GM12878 (cell line): ENCODE results near the gene TGIF2. TPM values are rescaled to one million over a fixed set of nuclear protein-coding genes. Genes with fewer than 3 reads are reported as not detected.

Source experiments
- ATAC-seq: fragments of 200-7000 bp; cut with Tn5 transposase; 3 replicates; pipeline ENCODE4 v1.9.1; 2020; ENCODE audit warnings: mild to moderate bottlenecking, moderate library complexity
- BruUV-seq: library from RNA; stranded (reverse); fragments of 400-500 nt; replicated peaks from 2 replicates; lab custom pipeline; 2021; lab: Mats Ljungman, UMichigan
- CTCF ChIA-PET: fragments of 300-600 bp; sonication (Branson Sonifier 250); formaldehyde crosslinking; extraction: SDS; loops from one replicate; lab custom pipeline; 2021; ENCODE audit warnings: inconsistent platforms; lab: Yijun Ruan, JAX
- POLR2A ChIA-PET: fragments of 350-600 bp; formaldehyde crosslinking; extraction: SDS; loops from one replicate; lab custom pipeline; 2021; ENCODE audit warnings: inconsistent platforms; lab: Charles Lee
- RAD21 ChIA-PET: fragments of 300-600 bp; sonication (Branson Sonifier 250); formaldehyde crosslinking; loops from one replicate; lab custom pipeline; 2023; ENCODE audit warnings: antibody characterized with exemption; ENCODE audit not compliant: unreplicated experiment; lab: Charles Lee
- SMC1A ChIA-PET: fragments of 300-600 bp; sonication (Branson Sonifier 250); formaldehyde crosslinking; loops from one replicate; lab custom pipeline; 2023; ENCODE audit not compliant: unreplicated experiment, uncharacterized antibody; lab: Charles Lee
- DNase-seq: peaks from one replicate; pipeline ENCODE4 v3.0.0-alpha.2; 2011; ENCODE audit warnings: low read depth, low spot score
- FAIRE-seq: peaks from 3 replicates; lab custom pipeline; 2011; peaks lifted over from hg19 to GRCh38; lab: Jason Lieb, UNC
- H2AFZ ChIP-seq: 2 replicates; pipeline ENCODE4 v1.6.0; 2011; ENCODE audit warnings: low read depth, low read length, control low read depth; ENCODE audit not compliant: control insufficient read depth
- H3K27ac ChIP-seq: 2 replicates; pipeline ENCODE4 v1.5.1; 2011; ENCODE audit warnings: control low read depth; ENCODE audit not compliant: control insufficient read depth, insufficient read depth
- H3K27me3 ChIP-seq, 2 experiments: replicated peaks in 1 of 2; 2 replicates each; pipeline versions ENCODE4 v1.6.0 to v1.6.1; 2011; ENCODE audit warnings: low read length in 1 of 2; ENCODE audit not compliant: control insufficient read depth in 2 of 2, insufficient read depth in 2 of 2
- H3K36me3 ChIP-seq, 2 experiments: 2 replicates each; pipeline ENCODE4 v1.5.1; 2011; ENCODE audit warnings: low read length in 1 of 2; ENCODE audit not compliant: control insufficient read depth in 2 of 2, insufficient read depth in 2 of 2
- H3K4me1 ChIP-seq: 2 replicates; pipeline ENCODE4 v1.6.1; 2011; ENCODE audit warnings: mild to moderate bottlenecking, low read length, moderate library complexity, mixed read lengths; ENCODE audit not compliant: control insufficient read depth, insufficient read depth
- H3K4me2 ChIP-seq: 2 replicates; pipeline ENCODE4 v1.6.0; 2011; ENCODE audit warnings: control low read depth; ENCODE audit not compliant: control insufficient read depth, insufficient read depth
- H3K4me3 ChIP-seq: fragments of 200-600 bp; sonication (generic); 2 replicates; pipeline ENCODE4 v1.5.1; 2016
- H3K79me2 ChIP-seq: 2 replicates; pipeline ENCODE4 v1.6.0; 2011; ENCODE audit warnings: low read length; ENCODE audit not compliant: control insufficient read depth, insufficient read depth
- H3K9ac ChIP-seq: 2 replicates; pipeline ENCODE4 v1.8.0; 2011; ENCODE audit warnings: low read length, control low read depth, mixed read lengths; ENCODE audit not compliant: control insufficient read depth, insufficient read depth
- H3K9me3 ChIP-seq: replicated peaks from 3 replicates; pipeline ENCODE4 v1.5.1; 2011; ENCODE audit warnings: mild to moderate bottlenecking, low read length; ENCODE audit not compliant: control insufficient read depth, insufficient read depth
- H4K20me1 ChIP-seq: 2 replicates; pipeline ENCODE4 v1.6.0; 2011; ENCODE audit not compliant: control insufficient read depth, insufficient read depth
- BMI1 ChIP-seq: fragments of 450-650 bp; IDR thresholded peaks from 2 replicates; pipeline ENCODE4 v1.6.1; 2016; ENCODE audit warnings: mild to moderate bottlenecking, moderate library complexity, borderline replicate concordance
- EGR1 ChIP-seq, 2 experiments: IDR thresholded peaks; 1 replicate in 1 of 2; 2 replicates in 1 of 2; pipeline ENCODE4 v1.6.1; 2011 to 2012; ENCODE audit warnings: low read depth in 2 of 2, low read length in 2 of 2, borderline replicate concordance in 1 of 2, mild to moderate bottlenecking in 1 of 2, moderate library complexity in 1 of 2
- HSF1 ChIP-seq: fragments of 150-350 bp; IDR thresholded peaks from 2 replicates; pipeline ENCODE4 v1.6.1; 2014; ENCODE audit warnings: mild to moderate bottlenecking, low read depth, low read length
- IRF4 ChIP-seq: IDR thresholded peaks from 2 replicates; pipeline ENCODE4 v1.6.1; 2011; ENCODE audit warnings: low read depth, low read length
- JUNB ChIP-seq: IDR thresholded peaks from 2 replicates; pipeline ENCODE4 v1.6.1; 2016; ENCODE audit warnings: antibody characterized with exemption, mild to moderate bottlenecking
- MTA2 ChIP-seq: fragments of 450-650 bp; IDR thresholded peaks from 2 replicates; pipeline ENCODE4 v1.6.1; 2016; ENCODE audit warnings: low read depth, mild to moderate bottlenecking, moderate library complexity
- MYC ChIP-seq: IDR thresholded peaks from 2 replicates; pipeline ENCODE4 v1.6.1; 2011; ENCODE audit warnings: mild to moderate bottlenecking, low read length, moderate library complexity, inconsistent platforms; ENCODE audit not compliant: insufficient read depth, insufficient replicate concordance, insufficient read length, severe bottlenecking
- NFYA ChIP-seq: IDR thresholded peaks from 2 replicates; pipeline ENCODE4 v1.6.1; 2011; ENCODE audit warnings: low read depth, mild to moderate bottlenecking, low read length, improper control_type of control experiment, borderline replicate concordance
- NR2C1 ChIP-seq: fragments of 450-650 bp; IDR thresholded peaks from 2 replicates; pipeline ENCODE4 v1.6.1; 2017; ENCODE audit warnings: antibody characterized with exemption, mild to moderate bottlenecking, moderate library complexity
- PKNOX1 ChIP-seq: fragments of 450-650 bp; IDR thresholded peaks from 2 replicates; pipeline ENCODE4 v1.6.1; 2016; ENCODE audit warnings: mild to moderate bottlenecking
- PML ChIP-seq: IDR thresholded peaks from 2 replicates; pipeline ENCODE4 v1.6.1; 2012; ENCODE audit warnings: low read length, inconsistent platforms
- SMAD1 ChIP-seq: fragments of 450-650 bp; IDR thresholded peaks from 2 replicates; pipeline ENCODE4 v1.6.1; 2018; ENCODE audit warnings: mild to moderate bottlenecking, low read depth; ENCODE audit not compliant: partially characterized antibody
- SMAD5 ChIP-seq: IDR thresholded peaks from 2 replicates; pipeline ENCODE4 v1.6.1; 2016; ENCODE audit warnings: antibody characterized with exemption, low read depth
- TCF12 ChIP-seq: IDR thresholded peaks from 2 replicates; pipeline ENCODE4 v1.6.1; 2011; ENCODE audit warnings: low read depth, mild to moderate bottlenecking, low read length
- TCF7 ChIP-seq: IDR thresholded peaks from 2 replicates; pipeline ENCODE4 v1.6.1; 2014; ENCODE audit warnings: antibody characterized with exemption, borderline replicate concordance
- WGBS: methylation state at CpG from one replicate; pipeline ENCODE4 v1.1.6; 2016; ENCODE audit warnings: low lambda C conversion rate; ENCODE audit not compliant: insufficient replicate concordance, insufficient coverage; ENCODE audit errors: missing lambda C conversion rate; 5-methylcytosine and 5-hydroxymethylcytosine counted together
- in situ Hi-C: fragments of 300-500 bp; cut with MboI; formaldehyde crosslinking; loops from 9 replicates; pipeline ENCODE4 v1.14.3; 2018; ENCODE audit warnings: mixed read lengths
- intact Hi-C: fragments of 100-400 bp; cut with micrococcal nuclease; formaldehyde crosslinking; loops from one replicate; pipeline ENCODE4 v1.14.2; 2022; ENCODE audit not compliant: unreplicated experiment
- polyA plus RNA-seq, 11 experiments: library from polyadenylated mRNA; depleted of rRNA in 4 of 11; unstranded in 6 of 11; stranded (reverse) in 5 of 11; fragments of >200 nt; fragmentation: Nextera tagmentation in 4 of 11; fragmentation: Illumina TruSeq in 1 of 11; extraction: Ambion mirVana in 4 of 11; extraction: Trizol in 1 of 11; gene quantifications; 1 replicate in 1 of 11; 2 replicates in 10 of 11; pipeline versions ENCODE4 v1.2.1 to v1.2.3, GENCODE V29; 2011 to 2016; ENCODE audit warnings: inconsistent platforms in 2 of 11, missing spikeins in 2 of 11, low read depth in 1 of 11
- total RNA-seq, 4 experiments: library from RNA; depleted of rRNA in 3 of 4; stranded (reverse); fragments of >200 nt in 3 of 4; fragmentation: Illumina TruSeq in 1 of 4; extraction: Trizol in 1 of 4; gene quantifications; 2 replicates each; pipeline versions ENCODE4 v1.2.1 to v1.2.3, GENCODE V29; 2013 to 2021

The TGIF2 gene
- total and polyA plus RNA-seq, 10 of the 15 experiments (the other 5 are each of a cell fraction or from before 2014, with no cell fraction given): 13.1 to 47.1 (median 36.6) TPM

- DNase-seq (no peak), FAIRE-seq (no peak), ATAC-seq (no peak)
- intact Hi-C loops: no loop called here
- ChIA-PET RAD21 (no interaction called here), CTCF (interaction anchor here (1.2 kb wide), 1 partner anchor 22 kb away, joined by 3 read pairs; no protein-coding TSS in a partner anchor), SMC1A (no interaction called here), POLR2A (no interaction called here)
- no peaks in the 10 kb centered on the region; the same call in 1 of the 2 replicates for H3K4me1 ChIP-seq
- no peak overlapping the region for H3K27ac ChIP-seq
- BruUV-seq: no TSS peak
- in situ Hi-C loops: no loop called here
- H4K20me1 ChIP-seq: no peaks in the 10 kb centered on the region
- no peak overlapping the region for H3K4me2 ChIP-seq
- H3K27me3 ChIP-seq: no peaks in the 10 kb centered on the region
- H3K9ac ChIP-seq: no peak overlapping the region
- no peak overlapping the region for H3K4me3 ChIP-seq
- no peaks in the 10 kb centered on the region for H3K79me2 ChIP-seq
- no peaks in the 10 kb centered on the region for H3K9me3 ChIP-seq
- no peaks in the 10 kb centered on the region for H3K36me3 ChIP-seq
- TF ChIP-seq IRF4: no peak
- TF ChIP-seq MYC: no peak
- TF ChIP-seq TCF7: no peak
- TF ChIP-seq SMAD5: no peak
- TF ChIP-seq TCF12: no peak
- TF ChIP-seq MTA2: no peak
- no peak for TF ChIP-seq EGR1 (IDR thresholded peaks at IDR 0.05; ENCODE audit: borderline replicate concordance in 1 of 2, low read depth in 2 of 2, low read length in 2 of 2)
- no peak overlapping the region for H2AFZ ChIP-seq
- WGBS: 53% methylated on average over 19 of the region's 23 CpGs
Observed at GRCh38 chr20:36548704-36549627, 24.4 kb upstream of the TGIF2 start.

DNA sequence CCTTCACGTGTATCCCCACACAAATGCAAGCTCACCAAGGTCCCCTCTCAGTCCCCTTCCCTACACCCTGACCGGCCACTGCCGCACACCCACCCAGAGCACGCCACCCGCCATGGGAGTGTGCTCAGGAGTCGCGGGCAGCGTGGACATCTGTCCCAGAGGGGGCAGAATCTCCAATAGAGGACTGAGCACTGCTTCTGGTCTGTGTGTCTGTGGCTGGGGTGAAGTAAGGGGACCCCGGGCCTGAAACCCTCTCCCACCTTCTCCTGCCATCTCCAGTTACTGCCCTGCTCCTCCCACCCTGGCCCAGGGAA lies 23.8 kb upstream of the TGIF2 start:
- in situ Hi-C loops: no loop called here
- Histone ChIP-seq H3K4me1 (no peaks in the 10 kb centered on the region; the same call in 1 of the 2 replicates), H3K36me3 (no peaks in the 10 kb centered on the region), H3K27me3 (no peaks in the 10 kb centered on the region), H3K9me3 (no peaks in the 10 kb centered on the region), H2AFZ (no peak overlapping the region), H3K4me2 (no peak overlapping the region), H3K4me3 (no peak overlapping the region), H3K79me2 (no peaks in the 10 kb centered on the region), H3K27ac (no peak overlapping the region), H3K9ac (no peak overlapping the region), H4K20me1 (no peaks in the 10 kb centered on the region)
- POLR2A ChIA-PET: no interaction called here
- FAIRE-seq: no peak
- intact Hi-C loops: no loop called here
- SMC1A ChIA-PET: no interaction called here
- DNase-seq: no peak
- CTCF ChIA-PET: no interaction called here
- 80% methylated on average over 9 of the region's 9 CpGs for WGBS
- ATAC-seq: no peak
- BruUV-seq: no TSS peak
- RAD21 ChIA-PET: no interaction called here
- no peak for TF ChIP-seq PKNOX1
- TF ChIP-seq NFYA: no peak
- TF ChIP-seq NR2C1: no peak
- no peak for TF ChIP-seq JUNB
- no peak for TF ChIP-seq SMAD1
- no peak for TF ChIP-seq PML
- TF ChIP-seq BMI1: no peak
- TF ChIP-seq HSF1: no peak
